Breast epithelium (tissue), 3 donors: ENCODE measurements around the gene CFD.

Source experiments
- CTCF ChIP-seq, 3 donors: fragments of 450-650 bp; IDR thresholded peaks; one replicate each; pipeline ENCODE4 v1.5.1; 2016 to 2017; ENCODE audit warnings: antibody characterized with exemption in 3 of 3, mild to moderate bottlenecking in 3 of 3, moderate library complexity in 3 of 3
- POLR2A ChIP-seq: fragments of 450-650 bp; IDR thresholded peaks from one replicate; pipeline ENCODE4 v1.6.1; 2016; ENCODE audit warnings: antibody characterized with exemption, mild to moderate bottlenecking, moderate library complexity
- POLR2AphosphoS5 ChIP-seq, 3 donors: sonication (generic); formaldehyde crosslinking; IDR thresholded peaks; one replicate each; pipeline ENCODE4 v1.6.1; 2017; ENCODE audit warnings: antibody characterized with exemption in 3 of 3

GRCh38 chr19:901216-902092, 42.0 kb downstream of the CFD start:
- no peak for TF ChIP-seq POLR2A
- TF ChIP-seq POLR2AphosphoS5 (IDR thresholded peaks at IDR 0.05) = no peak
- TF ChIP-seq CTCF (IDR thresholded peaks at IDR 0.05) = no peak
